Testis (tissue), 3 donors: Measurements from ENCODE around the gene ADIPOR1. TPM values are rescaled to one million over a fixed set of nuclear protein-coding genes. Genes with fewer than 3 reads are reported as not detected.
"Not testable (repeated sequence)": the region's sequence is repeated elsewhere in the genome, so short reads cannot be mapped to it uniquely, and the experiment has no call there.

Source experiments
- DNase-seq: peaks from one replicate; pipeline ENCODE4 v3.0.0-alpha.2; 2019
- H3K27ac ChIP-seq, 2 donors: fragments of 200-600 bp; sonication (generic); one replicate each; pipeline ENCODE4 v1.5.1; 2019
- H3K27me3 ChIP-seq: fragments of 200-600 bp; sonication (generic); one replicate; pipeline ENCODE4 v1.5.1; 2019
- H3K36me3 ChIP-seq: fragments of 200-600 bp; sonication (generic); one replicate; pipeline ENCODE4 v1.5.1; 2017; ENCODE audit warnings: low read depth; ENCODE audit errors: missing control alignments
- H3K4me1 ChIP-seq: fragments of 200-600 bp; sonication (generic); one replicate; pipeline ENCODE4 v1.5.1; 2019
- H3K4me3 ChIP-seq, 2 donors: fragments of 200-600 bp; sonication (generic); one replicate each; pipeline ENCODE4 v1.5.1; 2017 to 2019
- H3K9me3 ChIP-seq: fragments of 200-600 bp; sonication (generic); one replicate; pipeline ENCODE4 v1.5.1; 2017
- CTCF ChIP-seq, 3 experiments: fragments of 450-650 bp in 2 of 3; fragments of 200-600 bp in 1 of 3; sonication (generic) in 1 of 3; IDR thresholded peaks; one replicate each; pipeline ENCODE4 v1.5.1; 2016 to 2019; ENCODE audit warnings: antibody characterized with exemption in 3 of 3, mild to moderate bottlenecking in 2 of 3, moderate library complexity in 1 of 3
- POLR2A ChIP-seq: fragments of 450-650 bp; IDR thresholded peaks from one replicate; pipeline ENCODE4 v1.6.1; 2017; ENCODE audit warnings: antibody characterized with exemption, mild to moderate bottlenecking, moderate library complexity
- WGBS, 2 donors: methylation state at CpG; one replicate each; pipeline ENCODE4 v1.1.5; 2018; 5-methylcytosine and 5-hydroxymethylcytosine counted together
- intact Hi-C: fragments of 100-400 bp; cut with DNase I; formaldehyde crosslinking; loops from one replicate; pipeline ENCODE4 v1.15.1; 2023; ENCODE audit warnings: low total_unique reads
- polyA plus RNA-seq: library from polyadenylated mRNA; stranded (reverse); fragments of 350-450 nt; fragmentation: Illumina TruSeq; extraction: RNeasy Lipid Tissue Mini Kit (QIAGEN cat#74804); gene quantifications from one replicate; pipeline ENCODE4 v1.2.3, GENCODE V29; 2014; ENCODE audit warnings: low read depth, low replicate concordance; ENCODE audit not compliant: insufficient read depth
- total RNA-seq, 2 donors: library from RNA; depleted of rRNA; stranded (reverse); fragments of >200 nt; gene quantifications; one replicate each; pipeline ENCODE4 v1.2.3, GENCODE V29; 2016

The ADIPOR1 gene
- total and polyA plus RNA-seq, 3 donors from 2014 or later: 114 to 164 (median 157) TPM

- Histone ChIP-seq H3K9me3 (no peaks in the 10 kb centered on the region), H3K4me3 (no peak overlapping the region), H3K4me1 (peaks cover 4% of the 10 kb centered on the region), H3K27me3 (no peaks in the 10 kb centered on the region), H3K27ac (no peak overlapping the region), H3K36me3 (no peaks in the 10 kb centered on the region)
- intact Hi-C loops: no loop called here
- WGBS, 2 donors: 89 to 96% methylated on average over 3 of the region's 3 CpGs
- no peak for TF ChIP-seq POLR2A
- TF ChIP-seq CTCF (IDR thresholded peaks at IDR 0.05): no peak
- DNase-seq: no peak
Measured at GRCh38 chr1:202923533-202923932, 34.6 kb downstream of the ADIPOR1 start.

GRCh38 chr1:202919615-202920014 lies 38.5 kb downstream of the ADIPOR1 start:
- Histone ChIP-seq H3K36me3 (no peaks in the 10 kb centered on the region), H3K27me3 (no peaks in the 10 kb centered on the region), H3K27ac (no peak overlapping the region), H3K9me3 (no peaks in the 10 kb centered on the region), H3K4me1 (no peaks in the 10 kb centered on the region), H3K4me3 (no peak overlapping the region)
- no peak for DNase-seq
- TF ChIP-seq CTCF (IDR thresholded peaks at IDR 0.05) (no peak), POLR2A (no peak)
- intact Hi-C loops: no loop called here

- H3K4me3 ChIP-seq: no peak overlapping the region
- no peaks in the 10 kb centered on the region for H3K36me3 ChIP-seq
Measured at GRCh38 chr1:202915146-202915545, 43.0 kb downstream of the ADIPOR1 start.

GRCh38 chr1:202912476-202912875 lies 45.6 kb downstream of the ADIPOR1 start:
- H3K9me3 ChIP-seq, H3K36me3 ChIP-seq, H3K4me1 ChIP-seq, DNase-seq, intact Hi-C loops, H3K27me3 ChIP-seq, H3K4me3 ChIP-seq, H3K27ac ChIP-seq: not testable (repeated sequence)
- 97 to 98% methylated on average over 4 of the region's 4 CpGs for WGBS, 2 donors

More at GRCh38 chr1:202915146-202915545, 43.0 kb downstream of the ADIPOR1 start:
- Histone ChIP-seq H3K27ac (no peak overlapping the region), H3K4me1 (no peaks in the 10 kb centered on the region), H3K27me3 (no peaks in the 10 kb centered on the region), H3K9me3 (no peaks in the 10 kb centered on the region)
- TF ChIP-seq CTCF (IDR thresholded peaks at IDR 0.05) (no peak), POLR2A (no peak)
- intact Hi-C loops: no loop called here
- no peak for DNase-seq

- no peak overlapping the region for H3K27ac ChIP-seq
- intact Hi-C loops: no loop called here
- no peaks in the 10 kb centered on the region for H3K4me1 ChIP-seq
- TF ChIP-seq CTCF (IDR thresholded peaks at IDR 0.05) (no peak), POLR2A (no peak)
- WGBS, 2 donors: 65 to 88% methylated on average over 1 of the region's 1 CpG
- no peak overlapping the region for H3K4me3 ChIP-seq
- no peak for DNase-seq
- no peaks in the 10 kb centered on the region for H3K27me3 ChIP-seq
- no peaks in the 10 kb centered on the region for H3K36me3 ChIP-seq
- H3K9me3 ChIP-seq: no peaks in the 10 kb centered on the region
Measured at GRCh38 chr1:202909494-202909893, 48.6 kb downstream of the ADIPOR1 start.
